Non-pigmented ciliary epithelial cell (primary cell): ENCODE measurements around the gene USH2A.
"Not testable (repeated sequence)": the region's sequence is repeated elsewhere in the genome, so short reads cannot be mapped to it uniquely, and the experiment has no call there.

Experiments used
- DNase-seq: peaks from one replicate; pipeline ENCODE4 v3.0.0-alpha.2; 2010; ENCODE audit warnings: low read depth

Gene USH2A

DNA sequence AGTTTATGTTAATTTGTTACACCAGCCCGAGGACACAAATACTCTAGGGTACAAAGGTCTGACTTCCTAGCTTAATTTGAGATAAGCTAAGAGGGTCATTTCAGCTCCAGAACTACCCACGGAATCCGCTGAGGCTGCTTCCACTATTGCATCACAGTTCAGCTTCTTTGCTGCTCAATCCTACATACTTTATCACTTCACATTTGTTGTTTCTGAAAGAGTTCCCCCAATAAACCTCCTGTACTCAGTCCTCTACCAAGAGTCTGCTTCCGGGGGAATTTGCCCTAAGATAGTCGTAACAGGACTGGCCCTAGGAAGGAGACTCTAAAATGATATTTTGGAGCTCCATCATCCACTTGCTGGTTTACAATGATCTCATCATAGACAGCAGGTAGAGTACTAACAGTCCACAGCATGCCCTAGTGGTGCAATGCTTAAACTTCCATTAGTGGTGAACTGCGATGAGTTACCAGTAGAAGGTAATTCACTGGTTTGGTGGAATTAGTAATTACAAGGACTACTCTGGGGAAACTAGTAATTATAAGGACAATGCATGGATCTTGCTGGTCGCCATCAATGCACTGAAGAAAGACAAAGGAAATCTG, 229.3 kb downstream of the USH2A start:
- no peak for DNase-seq

DNA sequence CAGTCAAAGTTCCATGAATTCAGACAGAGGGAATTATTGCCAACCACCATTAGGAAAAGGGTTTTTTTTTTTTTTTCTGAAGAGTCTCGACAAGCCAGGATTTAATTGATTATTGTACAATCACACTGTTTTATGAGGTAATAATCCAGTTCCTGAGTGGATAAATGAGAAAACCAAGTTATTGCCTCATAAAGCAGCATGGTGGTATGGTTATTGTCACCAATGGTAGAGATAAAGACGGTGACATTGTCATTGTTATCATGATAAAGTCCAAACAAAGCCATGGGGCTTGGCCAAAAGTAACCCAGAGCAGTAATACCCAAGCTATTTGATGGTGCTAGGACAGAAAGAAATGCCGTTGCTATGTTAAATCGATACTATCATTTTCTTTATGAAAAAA, 232.8 kb downstream of the USH2A start:
- no peak for DNase-seq

DNA sequence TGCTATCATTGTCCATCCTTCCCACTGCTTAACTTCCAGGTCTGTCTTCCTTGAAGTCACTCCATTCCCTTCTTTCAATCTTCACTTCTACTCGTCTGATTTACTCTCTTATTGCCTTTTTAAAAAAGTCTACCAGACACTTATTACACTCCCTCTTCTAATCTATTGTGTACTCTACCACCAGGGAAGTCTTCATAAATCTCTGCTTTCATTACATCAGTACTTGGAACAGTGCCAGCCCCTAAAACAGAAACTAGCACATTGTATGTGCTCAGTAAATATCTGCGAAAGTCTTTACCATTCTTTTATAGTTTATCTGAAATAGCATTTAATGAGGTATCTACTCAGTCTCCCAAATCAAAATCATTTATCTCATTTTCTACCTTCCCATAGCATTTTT, 236.4 kb downstream of the USH2A start:
- peak; percentile 15 for DNase-seq

DNA sequence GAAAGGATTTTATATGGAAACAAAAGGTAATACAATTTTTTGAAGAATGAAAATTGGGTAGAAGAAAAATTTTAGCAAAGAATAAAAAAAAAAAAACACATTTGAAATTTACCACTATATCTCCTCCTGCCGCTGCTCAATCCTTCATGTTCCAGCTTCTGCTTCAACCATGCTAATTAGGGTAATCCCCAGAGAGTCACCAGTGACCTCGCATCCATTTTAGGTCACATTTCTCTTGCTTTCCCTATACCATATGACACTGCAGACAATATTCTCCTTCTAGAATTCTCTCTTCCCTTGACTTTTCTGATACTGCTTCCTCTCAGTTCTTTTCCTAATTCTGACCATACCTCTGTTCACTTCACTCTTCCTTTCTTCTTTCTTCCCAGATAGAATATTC, 237.1 kb downstream of the USH2A start:
- DNase-seq: no peak

DNA sequence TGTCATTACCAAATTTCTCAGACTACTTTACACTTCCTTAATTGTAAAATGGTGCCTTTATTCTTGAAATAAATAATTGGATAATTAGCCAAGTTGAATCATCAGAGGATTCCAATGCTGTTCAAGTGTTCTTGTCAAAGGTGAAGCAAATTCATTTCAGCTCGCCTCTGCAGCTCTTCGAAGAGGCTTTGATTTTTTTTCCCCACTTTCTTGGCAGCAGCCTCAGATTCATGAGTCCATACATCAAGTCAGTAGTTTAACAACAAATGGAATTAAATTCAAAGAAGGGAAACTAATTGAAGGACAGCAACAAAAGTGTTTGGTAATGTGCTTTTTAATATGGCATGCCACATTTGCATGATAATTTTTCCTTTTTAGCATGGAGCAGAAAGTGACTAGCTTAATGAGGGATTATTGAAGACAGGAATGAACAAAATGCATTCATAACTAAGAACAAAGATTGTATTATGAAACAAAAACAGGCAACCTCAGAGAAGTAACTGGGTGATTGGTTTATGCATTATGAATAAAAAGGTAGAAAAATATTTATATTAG, 239.0 kb downstream of the USH2A start:
- DNase-seq: no peak

DNA sequence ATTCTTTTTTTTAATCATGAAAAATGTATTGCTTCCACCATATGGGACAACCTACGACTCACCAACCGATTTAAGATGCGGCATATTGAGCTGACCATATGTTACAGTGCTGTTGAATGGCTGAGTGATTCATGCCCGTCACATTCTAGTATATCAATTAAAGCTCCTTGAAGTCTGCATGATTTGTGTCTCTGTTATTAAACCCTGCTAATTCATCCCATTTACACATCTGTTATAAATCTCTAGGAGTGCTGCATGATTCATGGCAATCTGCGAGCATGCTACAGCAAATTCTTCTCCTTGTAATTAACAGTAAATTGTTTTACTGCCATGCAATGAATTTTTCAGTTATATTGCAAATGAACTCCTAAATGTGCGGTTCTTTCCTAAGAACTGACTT, 239.8 kb downstream of the USH2A start:
- no peak for DNase-seq

DNA sequence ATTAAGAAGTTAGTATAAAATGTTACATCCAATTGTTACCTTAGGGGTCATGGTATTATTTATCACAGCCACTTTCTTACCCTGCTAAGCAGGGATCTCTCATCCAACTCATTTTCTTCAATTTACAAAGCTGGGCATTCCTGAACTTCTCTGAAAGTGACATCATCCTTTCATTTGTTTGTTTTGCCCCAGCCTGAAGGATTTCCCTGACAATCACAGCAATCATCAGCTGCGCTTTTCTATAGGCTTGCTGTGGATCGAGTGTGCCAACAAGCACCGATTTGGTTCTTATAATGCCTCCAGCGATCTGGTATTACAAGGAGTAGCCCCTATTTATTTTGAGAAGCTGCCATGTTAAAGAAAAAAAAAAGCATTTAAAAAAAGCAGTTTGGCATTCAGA, 240.2 kb downstream of the USH2A start:
- no peak for DNase-seq

DNA sequence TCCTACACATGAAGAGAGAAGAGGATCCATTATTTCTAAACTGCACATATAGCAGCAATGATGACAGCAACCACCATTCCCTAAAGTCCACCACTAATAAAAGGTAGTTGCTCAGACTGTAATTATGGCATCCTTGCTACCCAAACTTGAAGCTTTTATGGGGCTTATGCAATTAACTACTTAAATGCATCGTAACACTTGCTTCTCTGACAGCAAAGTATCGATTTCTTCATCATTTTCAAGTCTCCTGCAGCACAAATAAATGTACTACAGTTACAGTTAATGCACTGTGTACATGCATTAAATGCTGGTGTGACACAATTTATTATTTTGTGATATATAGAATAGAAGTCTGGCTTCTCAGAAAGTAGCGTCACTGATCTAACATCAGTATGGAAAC, 241.7 kb downstream of the USH2A start:
- DNase-seq: no peak

DNA sequence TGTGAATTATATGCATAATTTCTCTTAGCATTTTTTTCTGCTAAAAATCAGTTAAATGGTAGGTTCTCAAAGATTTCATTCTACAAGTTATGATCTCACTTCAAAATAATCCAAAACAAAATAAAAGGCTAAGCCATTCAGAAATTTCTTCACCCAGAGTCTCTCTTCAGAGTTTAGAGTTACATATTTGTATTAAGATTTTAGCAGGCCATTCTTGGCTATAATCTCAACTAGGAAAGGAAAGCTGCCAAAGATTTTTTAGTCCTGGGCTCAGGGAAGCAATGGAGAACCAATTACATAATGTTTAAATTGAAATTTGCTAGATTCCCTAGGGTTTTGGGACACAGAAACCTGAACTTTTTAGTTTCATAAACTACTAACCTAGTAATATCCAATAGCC, 245.0 kb downstream of the USH2A start:
- DNase-seq: no peak

DNA sequence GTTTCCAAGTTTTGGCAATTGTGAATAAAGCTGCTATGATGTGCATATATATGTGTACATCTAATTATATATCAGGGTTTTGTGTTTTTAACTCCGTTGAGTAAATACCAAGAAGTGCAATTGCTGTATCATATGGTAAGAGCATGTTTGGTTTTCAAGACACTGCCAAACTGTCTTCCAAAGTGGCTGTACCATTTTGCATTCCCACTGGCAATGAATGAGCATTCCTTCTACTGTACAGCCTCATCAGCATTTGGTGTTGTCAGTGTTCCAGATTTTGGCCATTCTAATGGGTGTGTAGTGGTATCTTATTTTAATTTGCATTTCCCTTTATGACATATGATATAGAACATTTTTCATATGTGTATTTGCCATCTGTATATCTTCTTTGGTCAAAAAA, 246.3 kb downstream of the USH2A start:
- DNase-seq: no peak

DNA sequence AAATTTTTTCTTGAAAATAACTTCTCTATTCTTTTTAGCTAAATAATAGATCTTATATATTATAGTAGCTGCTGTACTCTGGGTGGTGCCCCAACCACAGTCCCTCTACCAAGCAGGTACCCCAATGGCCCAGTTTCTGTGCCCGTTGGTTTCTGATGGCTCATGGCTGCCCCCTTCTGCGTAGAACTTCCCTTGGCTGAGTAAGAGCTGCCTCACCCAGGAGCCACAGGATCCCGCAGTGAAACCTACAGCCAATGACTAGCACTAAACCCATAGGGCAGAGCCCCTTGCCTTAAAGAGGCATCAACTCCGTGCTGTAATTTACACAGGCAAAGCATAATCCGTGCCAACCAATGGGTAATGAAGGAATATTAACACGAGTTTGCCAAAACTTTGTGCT, 247.5 kb downstream of the USH2A start:
- DNase-seq: no peak

DNA sequence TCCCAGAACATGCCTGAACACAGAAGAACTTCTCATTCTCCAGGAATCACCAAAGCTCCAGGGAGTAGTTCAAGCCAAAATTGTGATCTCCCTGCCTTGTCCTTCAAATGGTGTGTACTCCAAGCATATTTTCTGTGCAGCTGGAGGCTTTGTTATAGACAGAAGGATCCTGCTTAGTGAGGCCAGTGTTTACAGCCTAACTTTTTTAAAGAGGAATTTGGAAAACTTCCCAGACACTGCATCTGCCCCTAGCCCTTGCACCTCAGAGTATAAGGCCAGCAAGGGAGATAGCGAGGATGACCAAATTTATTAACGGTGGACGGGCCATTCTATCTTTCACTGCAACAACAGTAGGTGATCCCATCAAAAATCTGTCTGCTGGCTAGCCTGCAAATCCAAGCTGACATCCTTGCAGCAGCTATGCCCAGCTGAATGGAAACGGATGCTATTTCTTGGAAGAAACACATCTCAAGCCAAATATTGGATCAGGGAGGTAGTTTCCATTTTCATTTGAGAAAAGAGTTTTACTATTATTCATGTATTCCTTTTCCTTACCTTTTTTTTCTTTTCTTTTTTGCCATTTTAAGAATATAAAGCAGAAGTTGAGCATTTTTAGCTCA, 249.8 kb downstream of the USH2A start:
- DNase-seq: no peak

DNA sequence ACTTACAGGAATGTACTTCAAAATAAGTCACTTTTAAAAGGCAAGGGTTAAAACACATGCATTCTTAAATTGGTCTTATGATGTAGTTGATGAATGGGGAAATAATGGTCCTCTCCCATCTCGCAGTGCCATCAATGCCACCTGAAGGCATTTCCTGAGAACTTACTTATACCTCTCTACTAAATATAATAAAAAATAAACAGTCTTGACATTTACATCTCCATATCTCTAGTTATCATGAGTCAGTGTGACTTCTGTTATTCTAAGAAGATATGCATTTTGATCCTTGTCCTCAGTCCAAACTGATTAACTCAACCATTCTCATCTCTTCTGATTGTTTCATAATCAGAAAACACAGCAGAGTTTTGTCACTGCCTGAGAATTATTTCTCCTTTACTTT, 253.9 kb downstream of the USH2A start:
- DNase-seq: no peak

DNA sequence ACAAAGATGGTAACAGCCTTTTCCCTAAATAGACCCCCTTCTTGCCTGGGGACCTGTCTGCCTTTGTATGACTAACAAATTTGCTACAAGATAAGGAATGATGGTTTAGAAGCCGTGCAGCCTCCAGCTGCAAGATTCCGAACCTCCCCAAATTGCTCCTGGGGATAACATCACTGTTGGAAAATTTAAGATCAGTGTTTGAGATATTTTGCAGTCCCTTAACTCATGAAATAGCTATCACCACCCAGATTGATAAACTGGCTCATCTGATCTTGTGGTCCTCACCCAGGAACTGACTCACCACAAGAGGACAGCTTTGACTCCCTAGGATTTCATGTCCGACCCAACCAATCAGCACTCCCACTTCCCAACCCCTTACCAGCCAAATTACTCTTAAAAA, 254.7 kb downstream of the USH2A start:
- DNase-seq: no peak

DNA sequence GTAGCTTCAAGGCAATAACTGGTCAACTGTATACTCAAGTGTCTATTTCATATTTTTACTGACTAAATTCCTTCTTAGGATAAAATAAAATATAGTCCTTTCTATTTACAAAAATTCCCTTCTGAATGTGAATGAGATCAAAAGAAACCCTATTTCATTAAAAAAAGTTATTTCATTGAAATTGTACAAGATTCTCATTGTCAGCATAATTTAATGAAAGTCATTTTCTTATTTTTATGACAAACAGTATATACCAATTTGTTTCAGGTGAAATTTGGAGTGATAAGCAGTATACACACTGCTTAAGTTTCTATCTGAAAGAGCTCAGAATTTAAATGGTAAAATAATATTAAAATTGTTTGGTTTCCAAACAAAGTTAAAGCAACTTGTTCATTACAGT, 269.2 kb downstream of the USH2A start:
- no peak for DNase-seq

DNA sequence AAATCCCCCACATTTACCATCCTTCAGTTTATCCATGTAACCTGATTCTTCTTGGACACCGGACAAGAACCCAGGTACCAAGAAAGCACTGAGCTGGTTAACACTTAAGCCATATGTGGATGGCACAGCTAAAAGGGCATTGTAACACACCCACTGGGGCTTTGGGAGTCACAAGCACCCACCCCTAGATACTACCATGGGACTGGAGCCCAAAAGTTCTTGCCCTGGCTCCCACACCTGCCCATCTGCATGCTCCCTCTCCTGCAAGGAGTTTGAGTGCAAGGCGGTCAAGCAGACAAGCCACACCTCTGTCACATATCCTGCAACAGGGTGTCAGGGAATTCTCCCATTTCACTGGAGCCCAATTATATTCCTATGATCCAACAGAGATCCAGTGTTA, 270.1 kb downstream of the USH2A start:
- no peak for DNase-seq

DNA sequence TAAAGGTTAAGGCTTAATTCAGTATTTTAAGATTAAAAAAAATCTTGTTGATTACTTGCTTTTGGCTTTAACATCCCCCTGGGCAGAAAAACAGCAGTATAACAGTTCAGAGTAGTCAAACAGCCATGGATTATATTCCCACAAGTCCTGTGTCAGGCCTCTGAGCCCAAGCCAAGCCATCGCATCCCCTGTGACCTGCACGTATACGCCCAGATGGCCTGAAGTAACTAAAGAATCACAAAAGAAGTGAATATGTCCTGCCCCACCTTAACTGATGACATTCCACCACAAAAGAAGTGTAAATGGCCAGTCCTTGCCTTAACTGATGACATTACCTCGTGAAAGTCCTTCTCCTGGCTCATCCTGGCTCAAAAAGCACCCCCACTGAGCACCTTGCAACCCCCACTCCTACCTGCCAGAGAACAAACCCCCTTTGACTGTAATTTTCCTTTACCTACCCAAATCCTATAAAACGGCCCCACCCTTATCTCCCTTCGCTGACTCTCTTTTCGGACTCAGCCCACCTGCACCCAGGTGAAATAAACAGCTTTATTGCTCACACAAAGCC, 277.7 kb downstream of the USH2A start:
- not testable (repeated sequence) for DNase-seq

DNA sequence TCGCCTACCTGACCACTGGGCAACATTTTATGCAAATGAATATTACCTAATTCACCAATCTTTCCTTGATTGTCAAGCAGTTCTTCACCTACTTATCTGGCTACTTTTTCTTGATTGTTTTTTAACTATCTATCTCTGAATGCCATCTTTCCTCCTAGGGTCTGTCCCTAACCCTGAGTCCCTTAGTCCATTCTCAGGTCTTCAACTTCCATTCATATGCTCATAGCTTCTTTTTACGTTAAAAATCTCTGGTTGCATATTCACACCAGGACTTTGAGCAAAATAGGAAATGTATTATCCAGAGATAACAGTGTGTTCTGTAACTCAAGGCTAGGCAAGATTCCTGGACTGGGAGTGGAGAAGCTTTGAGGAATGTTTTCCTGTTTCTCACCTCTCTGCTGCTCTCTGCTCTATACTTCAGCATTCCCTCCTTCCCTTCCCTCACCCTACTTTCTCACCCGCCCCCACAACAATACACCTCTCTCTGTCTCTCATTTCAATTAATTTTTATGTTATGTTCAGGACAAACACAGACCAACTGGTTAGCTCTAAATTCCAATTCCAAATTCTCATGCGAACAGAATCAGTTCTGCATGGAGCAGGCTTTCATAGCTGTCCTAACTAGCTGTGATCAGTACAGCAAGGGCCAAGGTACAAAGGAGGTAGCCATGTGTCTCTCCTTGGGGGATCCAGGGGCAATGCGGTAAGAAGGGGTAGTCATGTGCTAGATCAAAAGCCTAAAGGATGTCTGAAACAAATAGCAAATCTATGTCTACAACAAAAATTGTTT, 278.4 kb downstream of the USH2A start:
- DNase-seq: no peak

DNA sequence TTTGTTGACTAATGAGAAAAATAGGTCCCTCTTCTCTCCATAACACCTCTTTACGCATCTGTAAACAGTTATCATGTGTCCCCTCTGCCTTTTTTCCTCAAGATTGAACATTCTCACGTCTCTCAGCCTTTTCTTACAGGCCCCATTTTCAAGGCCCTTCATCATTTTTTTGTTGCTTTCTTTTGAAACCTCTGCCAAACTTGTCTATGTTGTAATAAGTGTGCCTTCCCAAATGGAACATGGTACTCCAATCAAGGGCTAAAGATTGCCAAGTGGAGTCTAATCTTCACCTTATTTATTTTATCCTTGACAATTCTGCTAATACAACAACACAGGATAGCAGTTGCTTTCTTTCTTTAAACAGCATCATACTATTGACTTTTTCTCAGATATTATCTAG, 280.3 kb downstream of the USH2A start:
- no peak for DNase-seq

DNA sequence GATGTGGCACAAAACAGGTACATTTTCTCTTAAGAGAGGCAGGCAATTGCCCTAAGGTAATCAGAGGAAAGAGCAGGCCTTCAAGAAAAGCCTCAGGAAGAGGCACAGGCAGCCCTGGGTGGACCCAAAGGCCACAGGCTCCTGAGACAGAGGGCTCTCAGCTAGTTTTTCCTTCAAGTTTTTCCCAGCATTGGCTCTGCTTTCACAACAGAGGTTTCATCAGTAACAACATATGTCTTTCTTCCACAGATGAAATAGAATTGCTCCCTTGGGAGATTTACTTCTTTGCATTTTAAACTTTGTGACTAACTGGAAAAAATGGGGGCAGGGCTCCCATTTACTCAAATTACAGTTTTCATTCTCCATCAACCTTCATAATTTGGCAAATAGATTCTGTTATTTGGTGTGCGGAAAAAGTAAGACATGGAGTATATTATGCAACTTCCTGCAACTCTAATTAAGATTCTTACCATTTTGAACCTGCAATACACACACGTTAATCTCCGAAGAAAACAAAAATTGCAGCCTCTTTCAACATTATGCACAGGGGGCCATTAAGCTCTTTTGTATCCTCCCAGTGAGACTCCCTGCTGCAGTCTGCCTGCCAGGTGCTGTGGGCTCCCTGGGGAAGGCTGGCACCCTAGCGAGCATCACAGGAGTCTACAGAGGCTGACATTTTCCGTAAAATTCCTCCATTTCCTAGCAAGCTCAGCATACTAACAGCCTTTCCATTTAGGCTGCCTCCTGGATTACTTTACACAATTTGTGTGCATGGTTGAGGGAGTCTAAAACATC, 282.3 kb downstream of the USH2A start:
- DNase-seq: no peak

DNA sequence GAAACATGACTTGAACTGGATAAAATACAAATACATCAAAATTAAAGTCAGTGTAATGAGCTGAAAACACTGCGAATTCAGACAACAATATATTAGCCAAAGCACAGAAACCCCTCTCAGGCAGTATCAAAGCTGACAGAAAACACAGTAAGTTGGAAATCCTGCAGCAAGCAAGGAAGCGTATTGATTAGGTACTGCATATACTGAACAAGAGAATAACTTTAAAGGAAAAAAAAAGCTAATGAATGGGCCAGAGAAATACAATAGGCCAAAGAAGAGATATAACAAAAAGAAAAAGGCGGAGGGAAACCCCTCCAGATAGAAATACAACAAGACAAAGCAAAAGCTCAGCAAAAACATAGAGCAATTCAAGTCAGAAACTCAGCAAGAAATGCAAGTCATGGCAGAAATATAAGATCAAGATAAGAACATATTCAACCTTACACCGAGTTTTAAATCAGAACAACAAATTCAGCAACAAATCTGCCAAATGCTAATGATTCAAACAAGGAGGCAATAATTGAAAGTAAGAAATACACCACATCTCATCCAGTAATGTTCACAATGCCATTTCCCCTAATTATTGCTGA, 299.0 kb downstream of the USH2A start:
- no peak for DNase-seq
